HEK293 (cell line): Measurements from ENCODE around the gene DMKN.

Experiments used
- CTCF ChIP-seq: fragments of 450-650 bp; formaldehyde crosslinking; IDR thresholded peaks from 2 replicates; pipeline ENCODE4 v1.5.1; 2016; ENCODE audit warnings: missing biosample characterization, missing genetic modification characterization
- OSR2 ChIP-seq: fragments of 450-650 bp; formaldehyde crosslinking; IDR thresholded peaks from 2 replicates; pipeline ENCODE4 v1.5.1; 2016; ENCODE audit warnings: missing biosample characterization, missing genetic modification characterization
- REST ChIP-seq: fragments of 450-650 bp; formaldehyde crosslinking; IDR thresholded peaks from 2 replicates; pipeline ENCODE4 v1.5.1; 2016; ENCODE audit warnings: missing biosample characterization, missing genetic modification characterization
- SALL2 ChIP-seq: fragments of 450-650 bp; formaldehyde crosslinking; IDR thresholded peaks from 2 replicates; pipeline ENCODE4 v1.5.0; 2017; ENCODE audit warnings: missing biosample characterization, mild to moderate bottlenecking, missing genetic modification characterization, borderline replicate concordance
- TRIM28 ChIP-seq: IDR thresholded peaks from 2 replicates; pipeline ENCODE4 v1.6.1; 2011; ENCODE audit warnings: low read length, control low read depth, borderline replicate concordance
- ZBTB49 ChIP-seq: fragments of 450-650 bp; formaldehyde crosslinking; IDR thresholded peaks from 2 replicates; pipeline ENCODE4 v1.5.1; 2016; ENCODE audit warnings: missing biosample characterization, missing genetic modification characterization, low read depth
- ZFHX2 ChIP-seq: fragments of 450-650 bp; formaldehyde crosslinking; conservative IDR thresholded peaks from 2 replicates; pipeline ENCODE4 v1.5.1; 2016; ENCODE audit warnings: missing biosample characterization, missing genetic modification characterization
- ZIC2 ChIP-seq: fragments of 450-650 bp; formaldehyde crosslinking; IDR thresholded peaks from 2 replicates; pipeline ENCODE4 v1.5.1; 2016; ENCODE audit warnings: missing biosample characterization, missing genetic modification characterization
- ZNF112 ChIP-seq: fragments of 450-650 bp; formaldehyde crosslinking; IDR thresholded peaks from 2 replicates; pipeline ENCODE4 v1.5.0; 2017; ENCODE audit warnings: missing biosample characterization, missing genetic modification characterization
- ZNF114 ChIP-seq: fragments of 450-650 bp; formaldehyde crosslinking; IDR thresholded peaks from 2 replicates; pipeline ENCODE4 v1.5.0; 2017; ENCODE audit warnings: missing biosample characterization, missing genetic modification characterization
- ZNF174 ChIP-seq: fragments of 450-650 bp; formaldehyde crosslinking; IDR thresholded peaks from 2 replicates; pipeline ENCODE4 v1.5.0; 2017; ENCODE audit warnings: missing biosample characterization, mild to moderate bottlenecking, missing genetic modification characterization
- ZNF24 ChIP-seq: fragments of 450-650 bp; formaldehyde crosslinking; IDR thresholded peaks from 2 replicates; pipeline ENCODE4 v1.5.1; 2016; ENCODE audit warnings: missing biosample characterization, missing genetic modification characterization
- ZNF433 ChIP-seq: fragments of 450-650 bp; formaldehyde crosslinking; IDR thresholded peaks from 2 replicates; pipeline ENCODE4 v1.5.1; 2016; ENCODE audit warnings: missing biosample characterization, missing genetic modification characterization, low read depth
- ZNF48 ChIP-seq: fragments of 450-650 bp; formaldehyde crosslinking; IDR thresholded peaks from 2 replicates; pipeline ENCODE4 v1.5.1; 2016; ENCODE audit warnings: missing biosample characterization, missing genetic modification characterization
- ZNF521 ChIP-seq: fragments of 450-650 bp; formaldehyde crosslinking; IDR thresholded peaks from 2 replicates; pipeline ENCODE4 v1.5.1; 2017; ENCODE audit warnings: missing biosample characterization, mild to moderate bottlenecking, missing genetic modification characterization
- ZNF555 ChIP-seq: fragments of 450-650 bp; formaldehyde crosslinking; conservative IDR thresholded peaks from 2 replicates; pipeline ENCODE4 v1.5.1; 2017; ENCODE audit warnings: missing biosample characterization, mild to moderate bottlenecking, missing genetic modification characterization, inconsistent platforms
- ZNF571 ChIP-seq: fragments of 450-650 bp; formaldehyde crosslinking; IDR thresholded peaks from 2 replicates; pipeline ENCODE4 v1.5.0; 2017; ENCODE audit warnings: missing biosample characterization, missing genetic modification characterization
- ZNF580 ChIP-seq: fragments of 450-650 bp; formaldehyde crosslinking; IDR thresholded peaks from 2 replicates; pipeline ENCODE4 v1.5.1; 2016; ENCODE audit warnings: missing biosample characterization, missing genetic modification characterization
- ZNF639 ChIP-seq: fragments of 450-650 bp; formaldehyde crosslinking; IDR thresholded peaks from 2 replicates; pipeline ENCODE4 v1.5.1; 2016; ENCODE audit warnings: missing biosample characterization, missing genetic modification characterization
- ZNF670 ChIP-seq: fragments of 450-650 bp; formaldehyde crosslinking; IDR thresholded peaks from 2 replicates; pipeline ENCODE4 v1.5.1; 2016; ENCODE audit warnings: missing biosample characterization, missing genetic modification characterization, low read depth
- ZSCAN18 ChIP-seq: fragments of 450-650 bp; formaldehyde crosslinking; IDR thresholded peaks from 2 replicates; pipeline ENCODE4 v1.5.1; 2016; ENCODE audit warnings: missing biosample characterization, missing genetic modification characterization
- TF ChIP-seq, protein P1 (sequence below): fragments of 450-650 bp; formaldehyde crosslinking; IDR thresholded peaks from 2 replicates; pipeline ENCODE4 v1.5.1; 2017; ENCODE audit warnings: missing biosample characterization, missing genetic modification characterization
- TF ChIP-seq, protein P2 (sequence below): fragments of 450-650 bp; formaldehyde crosslinking; IDR thresholded peaks from 2 replicates; pipeline ENCODE4 v1.5.1; 2017; ENCODE audit warnings: missing biosample characterization, missing genetic modification characterization
- TF ChIP-seq, protein P3 (sequence below): fragments of 450-650 bp; formaldehyde crosslinking; IDR thresholded peaks from 2 replicates; pipeline ENCODE4; 2016; ENCODE audit warnings: missing biosample characterization, missing genetic modification characterization

The DMKN gene

DNA sequence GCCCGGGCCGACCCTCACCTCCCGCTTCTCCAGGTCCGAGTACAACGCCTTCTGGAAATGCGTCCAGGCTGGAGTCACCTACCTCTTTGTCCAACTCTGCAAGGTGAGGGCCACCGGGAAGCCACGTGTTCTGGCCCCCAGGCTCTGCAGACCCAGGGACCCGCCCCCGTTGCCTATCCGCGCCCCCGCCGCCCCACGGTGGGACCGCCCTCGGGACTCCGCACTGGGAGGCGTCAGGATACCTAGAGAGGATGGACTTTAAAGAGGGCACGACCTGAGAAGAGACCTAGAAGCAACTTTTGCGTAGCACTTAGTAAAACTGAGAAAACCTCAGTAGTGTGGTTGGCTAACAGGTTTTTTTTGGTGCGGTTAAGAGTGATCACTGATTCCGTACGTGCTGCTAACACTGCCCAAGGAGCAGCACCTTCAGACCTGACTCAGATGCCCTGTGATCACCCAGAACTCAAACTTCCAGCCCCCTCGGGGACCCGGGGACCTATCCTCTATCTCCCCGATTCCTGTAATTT lies 32.5 kb upstream of the DMKN start (continued):
- TF ChIP-seq REST (tag by site-specific recombination) (no peak; the same call in 1 of the 2 replicates), CTCF (tag by site-specific recombination) (no peak), ZNF48 (no peak), ZNF521 (tag by site-specific recombination) (no peak), TRIM28 (no peak), ZNF114 (tag by site-specific recombination) (no peak), ZNF433 (tag by site-specific recombination) (no peak), OSR2 (tag by site-specific recombination) (no peak), ZNF24 (no peak), ZNF555 (tag by site-specific recombination) (no peak), ZNF639 (tag by site-specific recombination) (no peak), ZNF580 (tag by site-specific recombination) (no peak), ZNF174 (tag by site-specific recombination) (no peak), ZNF670 (no peak), ZNF571 (tag by site-specific recombination) (no peak), ZFHX2 (tag by site-specific recombination) (peak; percentile 76), SALL2 (tag by site-specific recombination) (no peak), ZBTB49 (no peak), ZSCAN18 (tag by site-specific recombination) (no peak), ZIC2 (no peak), ZNF112 (tag by site-specific recombination) (no peak)
- TF ChIP-seq, protein P1, sequence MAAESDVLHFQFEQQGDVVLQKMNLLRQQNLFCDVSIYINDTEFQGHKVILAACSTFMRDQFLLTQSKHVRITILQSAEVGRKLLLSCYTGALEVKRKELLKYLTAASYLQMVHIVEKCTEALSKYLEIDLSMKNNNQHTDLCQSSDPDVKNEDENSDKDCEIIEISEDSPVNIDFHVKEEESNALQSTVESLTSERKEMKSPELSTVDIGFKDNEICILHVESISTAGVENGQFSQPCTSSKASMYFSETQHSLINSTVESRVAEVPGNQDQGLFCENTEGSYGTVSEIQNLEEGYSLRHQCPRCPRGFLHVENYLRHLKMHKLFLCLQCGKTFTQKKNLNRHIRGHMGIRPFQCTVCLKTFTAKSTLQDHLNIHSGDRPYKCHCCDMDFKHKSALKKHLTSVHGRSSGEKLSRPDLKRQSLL (tag by site-specific recombination) = no peak
- TF ChIP-seq, protein P2, sequence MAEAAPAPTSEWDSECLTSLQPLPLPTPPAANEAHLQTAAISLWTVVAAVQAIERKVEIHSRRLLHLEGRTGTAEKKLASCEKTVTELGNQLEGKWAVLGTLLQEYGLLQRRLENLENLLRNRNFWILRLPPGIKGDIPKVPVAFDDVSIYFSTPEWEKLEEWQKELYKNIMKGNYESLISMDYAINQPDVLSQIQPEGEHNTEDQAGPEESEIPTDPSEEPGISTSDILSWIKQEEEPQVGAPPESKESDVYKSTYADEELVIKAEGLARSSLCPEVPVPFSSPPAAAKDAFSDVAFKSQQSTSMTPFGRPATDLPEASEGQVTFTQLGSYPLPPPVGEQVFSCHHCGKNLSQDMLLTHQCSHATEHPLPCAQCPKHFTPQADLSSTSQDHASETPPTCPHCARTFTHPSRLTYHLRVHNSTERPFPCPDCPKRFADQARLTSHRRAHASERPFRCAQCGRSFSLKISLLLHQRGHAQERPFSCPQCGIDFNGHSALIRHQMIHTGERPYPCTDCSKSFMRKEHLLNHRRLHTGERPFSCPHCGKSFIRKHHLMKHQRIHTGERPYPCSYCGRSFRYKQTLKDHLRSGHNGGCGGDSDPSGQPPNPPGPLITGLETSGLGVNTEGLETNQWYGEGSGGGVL (tag by site-specific recombination) = no peak
- TF ChIP-seq, protein P3, sequence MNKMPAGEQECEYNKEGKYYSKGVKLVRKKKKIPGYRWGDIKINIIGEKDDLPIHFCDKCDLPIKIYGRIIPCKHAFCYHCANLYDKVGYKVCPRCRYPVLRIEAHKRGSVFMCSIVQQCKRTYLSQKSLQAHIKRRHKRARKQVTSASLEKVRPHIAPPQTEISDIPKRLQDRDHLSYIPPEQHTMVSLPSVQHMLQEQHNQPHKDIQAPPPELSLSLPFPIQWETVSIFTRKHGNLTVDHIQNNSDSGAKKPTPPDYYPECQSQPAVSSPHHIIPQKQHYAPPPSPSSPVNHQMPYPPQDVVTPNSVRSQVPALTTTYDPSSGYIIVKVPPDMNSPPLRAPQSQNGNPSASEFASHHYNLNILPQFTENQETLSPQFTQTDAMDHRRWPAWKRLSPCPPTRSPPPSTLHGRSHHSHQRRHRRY (tag by site-specific recombination) = no peak; the same call in 1 of the 2 replicates
